ENCODE data around the gene KIRREL1.

KIRREL1 gene

DNA sequence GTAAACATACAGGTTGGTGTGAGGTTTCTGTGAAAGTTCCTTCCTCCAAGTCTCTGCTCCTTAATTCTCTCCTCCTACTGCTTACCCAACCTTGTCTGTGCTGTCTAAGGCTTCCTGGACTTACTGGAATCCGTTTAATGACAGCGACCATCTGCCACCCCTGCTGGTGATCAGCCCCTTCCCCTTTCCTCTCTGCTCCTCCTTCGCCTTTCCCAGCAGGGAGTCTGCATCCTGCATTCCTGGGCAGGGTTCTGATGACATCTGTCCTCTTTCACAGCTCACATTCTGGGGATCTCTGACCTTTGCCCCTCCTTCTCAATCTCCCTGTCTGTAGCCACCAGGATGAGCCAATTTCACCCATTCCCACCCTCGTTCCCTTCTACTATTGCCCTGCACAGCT, 66.5 kb downstream of the KIRREL1 start:
- TF ChIP-seq, protein P1, sequence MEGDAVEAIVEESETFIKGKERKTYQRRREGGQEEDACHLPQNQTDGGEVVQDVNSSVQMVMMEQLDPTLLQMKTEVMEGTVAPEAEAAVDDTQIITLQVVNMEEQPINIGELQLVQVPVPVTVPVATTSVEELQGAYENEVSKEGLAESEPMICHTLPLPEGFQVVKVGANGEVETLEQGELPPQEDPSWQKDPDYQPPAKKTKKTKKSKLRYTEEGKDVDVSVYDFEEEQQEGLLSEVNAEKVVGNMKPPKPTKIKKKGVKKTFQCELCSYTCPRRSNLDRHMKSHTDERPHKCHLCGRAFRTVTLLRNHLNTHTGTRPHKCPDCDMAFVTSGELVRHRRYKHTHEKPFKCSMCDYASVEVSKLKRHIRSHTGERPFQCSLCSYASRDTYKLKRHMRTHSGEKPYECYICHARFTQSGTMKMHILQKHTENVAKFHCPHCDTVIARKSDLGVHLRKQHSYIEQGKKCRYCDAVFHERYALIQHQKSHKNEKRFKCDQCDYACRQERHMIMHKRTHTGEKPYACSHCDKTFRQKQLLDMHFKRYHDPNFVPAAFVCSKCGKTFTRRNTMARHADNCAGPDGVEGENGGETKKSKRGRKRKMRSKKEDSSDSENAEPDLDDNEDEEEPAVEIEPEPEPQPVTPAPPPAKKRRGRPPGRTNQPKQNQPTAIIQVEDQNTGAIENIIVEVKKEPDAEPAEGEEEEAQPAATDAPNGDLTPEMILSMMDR (IDR thresholded peaks at IDR 0.05; ENCODE audit: insufficient read depth, low read length, missing control alignments), result no peak
- no peak for DNase-seq (ENCODE audit: low read depth, low spot score)

DNA sequence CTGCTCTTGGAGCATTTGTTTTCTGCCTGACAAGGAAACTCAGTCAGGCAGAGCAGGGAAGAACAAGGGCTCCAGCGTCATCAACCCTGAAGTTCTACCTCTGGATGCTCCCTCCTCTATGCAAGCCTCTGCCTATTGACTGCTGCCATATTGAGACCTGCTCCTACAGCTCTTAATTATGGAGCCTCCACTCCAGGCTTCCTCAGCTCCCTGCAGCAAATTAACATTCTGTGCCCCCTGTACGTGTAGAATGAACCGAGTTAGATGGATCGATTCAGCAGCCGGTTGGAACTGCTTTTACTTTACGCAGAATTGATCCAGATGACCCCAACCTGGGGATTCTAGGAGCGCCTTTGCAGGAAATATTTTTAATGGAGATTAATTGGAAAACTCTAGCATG, 68.7 kb downstream of the KIRREL1 start:
- TF ChIP-seq, protein P1 (IDR thresholded peaks at IDR 0.05; ENCODE audit: insufficient read depth, low read length, missing control alignments), result no peak
- ChIA-PET CTCF (interaction anchor here (1.3 to 11.0 kb wide), 4 partner anchors 22 to 70 kb away, joined by 3 to 108 read pairs (median 4); partner anchors contain the start of gene KIRREL1), POLR2A (no interaction called here)
- H3K4me3 ChIP-seq (ENCODE audit: low read depth, low read length), result no peak overlapping the region
- no peak for DNase-seq (ENCODE audit: low read depth, low spot score)

More for the DNA sequence above, 66.5 kb downstream of the KIRREL1 start:
- CTCF ChIA-PET, result no interaction called here
- H3K4me3 ChIP-seq (ENCODE audit: low read depth, low read length), result no peak overlapping the region
- POLR2A ChIA-PET, result no interaction called here

DNA sequence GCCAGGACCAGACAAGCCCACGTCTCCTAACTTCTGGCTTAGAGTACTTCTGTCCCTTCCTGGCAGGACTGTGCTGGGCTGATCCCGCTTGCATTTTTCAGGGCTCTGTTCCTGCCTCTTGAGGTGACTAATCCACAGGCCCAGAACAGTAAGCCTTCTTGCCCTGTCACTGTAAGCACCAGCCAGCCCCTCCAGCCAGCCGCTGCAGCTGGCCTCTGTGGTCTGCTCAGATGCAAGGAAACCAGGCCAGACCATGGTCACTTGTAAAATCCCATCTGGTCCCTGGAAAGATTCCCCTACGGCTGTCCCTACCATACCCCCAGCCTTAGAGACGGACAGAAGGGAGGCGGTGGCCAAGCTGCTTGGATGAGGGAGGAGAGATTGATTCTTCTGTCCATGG, 74.2 kb downstream of the KIRREL1 start:
- no peak for DNase-seq (ENCODE audit: low read depth, low spot score)
- CTCF ChIA-PET, result interaction anchor here (1.0 to 11.0 kb wide), 10 partner anchors 9 to 98 kb away, joined by 3 to 108 read pairs (median 5); partner anchors contain the start of gene KIRREL1
- POLR2A ChIA-PET, result no interaction called here
- no peak overlapping the region for H3K4me3 ChIP-seq (ENCODE audit: low read depth, low read length)
- TF ChIP-seq, protein P1 (IDR thresholded peaks at IDR 0.05; ENCODE audit: insufficient read depth, low read length, missing control alignments), result no peak

DNA sequence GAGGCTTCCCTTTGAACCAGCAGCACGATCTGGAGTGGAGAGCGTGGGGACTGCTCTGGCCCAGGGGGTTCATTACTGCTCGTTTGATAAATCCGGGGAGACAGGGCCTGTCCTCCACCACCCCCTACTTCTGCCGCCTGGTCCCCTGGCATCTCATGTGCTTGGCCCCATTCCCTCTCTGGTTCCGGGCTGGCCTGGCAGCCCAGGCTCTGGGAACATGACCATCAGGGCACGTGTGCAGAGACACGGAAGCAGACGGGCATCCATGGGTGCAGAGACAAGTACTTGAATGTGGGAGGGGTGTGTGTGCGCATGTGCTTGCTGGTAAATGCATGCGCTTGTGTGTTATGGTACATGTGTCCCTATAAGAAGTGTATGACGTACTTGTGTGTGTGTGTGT, 75.5 kb downstream of the KIRREL1 start:
- ChIA-PET POLR2A (no interaction called here), CTCF (interaction anchor here (1.5 to 11.0 kb wide), 4 partner anchors 26 to 99 kb away, joined by 4 to 108 read pairs (median 6); partner anchors contain the start of gene KIRREL1)

DNA sequence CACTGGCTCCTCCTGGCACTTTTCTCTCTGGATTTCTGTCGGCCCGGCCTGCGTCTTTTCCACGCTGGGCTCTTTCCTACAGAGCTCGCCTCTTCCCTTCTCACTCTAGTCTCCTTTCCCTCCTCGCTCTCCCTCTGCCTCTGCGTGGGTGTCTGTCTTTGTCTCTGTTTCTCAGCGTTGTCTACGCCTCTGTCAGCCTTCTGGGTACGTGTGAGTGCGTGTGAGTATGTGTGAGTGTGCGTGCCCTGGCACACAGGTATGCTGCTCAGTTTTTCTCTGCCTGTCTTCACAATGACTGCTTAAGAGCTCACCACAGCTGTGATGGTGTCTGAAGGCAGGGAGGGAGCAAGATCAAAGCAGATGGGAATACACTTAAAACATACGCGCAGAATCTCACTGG, 77.7 kb downstream of the KIRREL1 start:
- no peak for DNase-seq (ENCODE audit: low read depth, low spot score)
- ChIA-PET CTCF (interaction anchor here (1.0 to 11.0 kb wide), 2 partner anchors 43 to 79 kb away, joined by 3 to 108 read pairs; partner anchors contain the start of gene KIRREL1), POLR2A (no interaction called here)
- no peak overlapping the region for H3K4me3 ChIP-seq (ENCODE audit: low read depth, low read length)
- TF ChIP-seq, protein P1 (IDR thresholded peaks at IDR 0.05; ENCODE audit: insufficient read depth, low read length, missing control alignments), result no peak

More for the DNA sequence above, 75.5 kb downstream of the KIRREL1 start:
- no peak for DNase-seq (ENCODE audit: low read depth, low spot score)
- TF ChIP-seq, protein P1 (IDR thresholded peaks at IDR 0.05; ENCODE audit: insufficient read depth, low read length, missing control alignments), result no peak
- no peak overlapping the region for H3K4me3 ChIP-seq (ENCODE audit: low read depth, low read length)

DNA sequence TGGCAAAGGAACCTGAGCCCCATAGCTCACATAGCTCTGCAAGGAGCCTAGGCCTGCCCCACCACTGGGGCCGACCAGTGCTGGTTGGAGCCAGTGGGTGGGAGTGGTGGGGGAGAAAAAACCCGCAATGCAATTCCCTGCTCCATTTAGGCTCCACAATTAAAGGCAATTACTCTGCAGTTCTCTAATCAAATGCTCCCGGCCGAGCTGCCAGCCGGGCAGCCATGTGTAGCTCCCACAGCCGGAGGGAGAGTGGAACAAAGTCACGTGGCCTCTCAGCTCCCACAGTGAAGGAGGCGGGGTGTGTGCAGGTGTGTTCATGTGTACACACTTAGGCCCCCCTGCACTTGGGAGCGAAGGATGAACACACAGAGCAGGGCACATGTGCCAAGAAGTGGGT, 81.6 kb downstream of the KIRREL1 start:
- TF ChIP-seq, protein P1 (IDR thresholded peaks at IDR 0.05; ENCODE audit: insufficient read depth, low read length, missing control alignments), result no peak
- CTCF ChIA-PET, result interaction anchor here (0.7 to 6.8 kb wide), 10 partner anchors 11 to 111 kb away, joined by 3 to 101 read pairs (median 4); partner anchors contain the start of gene KIRREL1
- no peak overlapping the region for H3K4me3 ChIP-seq (ENCODE audit: low read depth, low read length)
- DNase-seq (ENCODE audit: low read depth, low spot score), result no peak
- POLR2A ChIA-PET, result interaction anchor here (0.6 kb wide), 1 partner anchor 106 kb away, joined by 3 read pairs; no protein-coding TSS in a partner anchor
